ENCODE data around the gene DCC.

Gene DCC

DNA sequence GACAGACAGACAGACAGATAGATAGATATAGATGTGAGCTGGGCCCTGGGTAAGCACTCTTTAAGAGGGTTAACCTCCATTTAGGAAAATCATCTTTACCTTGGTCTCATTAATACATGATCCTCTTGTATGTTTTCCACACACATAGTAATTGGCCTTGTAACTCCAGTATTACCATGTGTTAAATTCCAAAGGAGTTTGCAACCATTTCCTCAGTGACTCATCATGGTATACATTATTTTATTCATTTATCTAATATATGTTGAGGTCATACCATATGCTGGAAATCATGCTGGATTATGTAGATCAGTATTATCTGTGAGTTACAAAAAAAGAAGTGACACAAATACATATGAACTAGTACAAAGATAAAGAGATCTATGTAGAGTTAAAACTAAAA is 504.3 kb downstream of the DCC start:
- no peak for DNase-seq

DNA sequence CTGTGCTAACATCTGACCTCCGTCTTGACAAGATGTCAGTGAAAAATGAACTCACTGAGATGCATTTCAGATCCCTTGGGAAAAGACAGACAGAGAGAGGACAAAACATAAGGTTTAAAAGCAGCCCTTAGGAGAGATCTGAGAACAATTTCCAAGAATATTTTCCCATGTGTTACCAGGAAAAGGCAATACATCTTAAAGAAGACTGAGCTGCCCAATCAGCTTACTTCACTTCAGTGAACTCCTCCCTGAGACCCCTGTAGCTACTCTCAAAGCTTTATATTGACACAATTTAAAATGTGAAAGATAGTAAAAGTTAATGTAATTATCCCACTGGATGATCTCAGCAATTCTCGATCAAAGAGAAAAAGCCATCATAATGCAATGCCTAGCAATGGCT is 505.0 kb downstream of the DCC start:
- no peak for DNase-seq

GRCh38 chr18:52850031-52850560 is 510.1 kb downstream of the DCC start:
- no peak for DNase-seq

- no peak for DNase-seq
Observed at GRCh38 chr18:52861558-52861957, 521.6 kb downstream of the DCC start.

DNA sequence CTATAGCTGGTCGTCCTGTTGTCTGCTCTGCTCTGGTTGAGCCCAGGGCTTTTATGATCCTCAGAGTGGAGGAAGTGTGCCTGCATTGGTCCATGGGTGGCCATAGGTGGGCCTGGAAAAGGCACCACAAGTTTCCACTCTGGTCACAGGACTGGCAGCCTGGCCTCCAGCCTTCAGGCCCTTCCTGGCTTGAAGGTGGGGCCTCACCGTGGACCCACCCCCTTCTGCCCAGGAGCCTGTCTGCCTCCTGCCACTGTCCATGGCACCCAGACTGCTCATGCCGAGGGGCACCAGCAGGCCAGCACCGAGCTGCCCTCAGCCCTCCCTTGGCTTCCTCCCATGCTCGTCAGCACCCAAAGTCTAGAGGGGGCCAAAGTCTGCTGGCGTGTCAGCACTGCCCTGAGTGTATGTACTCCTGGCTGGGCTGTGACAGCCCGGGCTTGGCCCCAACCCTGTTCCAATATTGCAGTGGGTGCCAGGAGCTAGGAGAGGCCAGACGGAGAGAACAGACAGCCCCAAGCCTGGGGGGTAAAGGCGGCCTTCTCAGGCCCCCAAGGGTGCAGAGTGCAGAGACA is 529.4 kb downstream of the DCC start:
- DNase-seq, result no peak

GRCh38 chr18:52869942-52870907 is 530.2 kb downstream of the DCC start:
- DNase-seq, result no peak

- no peak for DNase-seq
Observed at GRCh38 chr18:52874774-52875173, 534.8 kb downstream of the DCC start.

- DNase-seq, result no peak
Observed at GRCh38 chr18:52875725-52876124, 535.7 kb downstream of the DCC start.

- DNase-seq, result no peak
Observed at GRCh38 chr18:52888014-52888413, 548.0 kb downstream of the DCC start.

DNA sequence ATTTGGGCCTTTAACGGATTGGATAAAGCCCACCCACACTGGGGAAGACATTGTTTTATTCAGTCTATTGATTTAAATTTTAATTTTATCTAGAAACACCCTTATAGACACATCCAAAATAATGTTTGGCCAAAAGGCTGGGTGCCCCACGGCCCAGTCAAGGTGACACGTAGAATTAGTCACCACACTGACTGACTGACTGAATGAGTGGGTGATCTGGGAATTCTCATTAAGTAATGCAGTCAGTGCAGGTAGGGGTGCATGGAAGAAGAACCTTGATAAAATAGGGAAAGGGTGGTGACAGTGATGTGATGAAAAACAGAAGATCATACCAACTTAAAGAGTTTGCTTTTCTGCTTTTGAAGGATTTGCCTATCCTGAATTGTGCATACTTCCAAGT is 554.8 kb downstream of the DCC start:
- no peak for DNase-seq

- DNase-seq, result no peak
Observed at GRCh38 chr18:52897611-52898484, 557.9 kb downstream of the DCC start.

DNA sequence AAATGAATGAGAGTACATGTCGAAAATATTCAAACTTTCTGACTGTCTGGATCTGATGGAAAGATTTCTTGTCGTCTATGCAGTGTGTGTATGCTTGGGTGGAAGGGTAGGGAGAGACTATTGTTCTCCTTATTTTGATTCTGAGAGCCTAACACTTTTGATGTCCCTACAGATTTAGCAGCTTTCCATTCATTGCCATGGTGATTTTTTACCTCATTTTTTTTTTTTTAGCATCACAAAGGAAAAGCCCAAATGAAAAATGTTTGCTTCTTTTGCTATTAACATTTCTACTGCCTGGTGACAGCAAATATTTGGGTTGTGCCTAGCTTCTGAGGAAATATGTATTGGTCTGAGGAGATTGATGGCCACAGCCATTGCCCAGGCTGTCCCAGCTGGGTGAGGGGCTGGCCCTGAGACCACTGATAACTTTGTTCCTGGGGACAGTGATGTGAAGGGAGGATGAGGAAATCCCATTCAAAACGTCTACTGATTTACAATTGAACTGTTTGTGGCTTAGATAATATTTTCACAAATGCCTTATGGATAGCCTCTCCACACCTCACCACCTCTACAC is 558.6 kb downstream of the DCC start:
- DNase-seq, result no peak

DNA sequence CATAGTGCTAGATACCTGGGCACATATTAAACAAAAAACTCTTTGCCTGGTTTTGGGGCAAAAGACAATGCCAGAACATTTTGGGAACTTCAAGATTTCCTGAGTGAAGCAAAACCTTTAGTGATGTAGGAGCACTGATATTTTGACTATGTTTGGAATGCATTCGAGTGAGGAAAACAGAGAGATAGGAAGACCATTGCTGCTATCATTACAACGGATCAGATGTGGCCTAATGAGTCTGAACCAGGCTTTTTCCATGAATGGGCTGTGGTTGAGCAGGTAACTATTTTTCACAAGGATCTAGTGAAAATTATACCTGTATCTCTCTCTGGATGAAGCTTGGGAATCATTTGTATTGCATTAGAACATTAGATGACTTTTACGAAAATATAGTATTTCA is 562.2 kb downstream of the DCC start:
- DNase-seq, result no peak

GRCh38 chr18:52903857-52904256 is 563.9 kb downstream of the DCC start:
- no peak for DNase-seq

DNA sequence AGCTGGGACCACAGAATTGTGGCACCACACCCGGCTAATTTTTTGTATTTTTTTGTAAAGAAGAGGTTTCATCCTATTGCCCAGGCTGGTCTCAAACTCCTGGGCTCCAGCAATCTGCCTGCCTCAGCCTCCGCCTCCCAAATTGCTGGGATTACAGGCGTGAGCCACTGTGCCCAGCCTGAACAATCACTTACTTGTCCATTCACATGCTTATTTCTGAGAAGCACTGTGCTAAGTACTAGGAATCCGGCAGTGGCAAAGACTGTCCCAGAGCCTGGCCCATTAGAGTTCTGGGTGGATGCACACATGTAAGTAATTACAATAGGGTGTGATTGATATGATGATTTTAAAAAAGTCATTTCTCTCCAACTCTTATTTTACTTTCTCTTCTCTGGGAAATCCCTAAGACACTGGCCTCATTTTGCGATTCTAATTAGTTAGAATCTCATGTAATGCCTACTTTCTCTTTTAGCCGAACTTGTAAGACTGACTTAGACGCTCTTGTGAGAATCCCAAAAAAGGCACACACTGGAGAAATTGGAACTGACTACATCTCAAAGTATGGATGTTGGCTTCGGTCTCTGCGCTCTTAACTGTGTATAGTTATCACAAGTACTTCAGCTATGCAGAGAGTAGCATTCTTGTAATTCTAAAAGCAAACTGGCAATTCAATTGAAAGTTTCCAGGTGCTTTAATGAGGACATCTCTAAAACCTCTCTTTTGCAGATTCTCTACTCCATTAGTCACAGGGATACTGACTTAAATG is 567.7 kb downstream of the DCC start:
- DNase-seq, result no peak

- DNase-seq, result no peak
Observed at GRCh38 chr18:52914148-52914547, 574.2 kb downstream of the DCC start.

DNA sequence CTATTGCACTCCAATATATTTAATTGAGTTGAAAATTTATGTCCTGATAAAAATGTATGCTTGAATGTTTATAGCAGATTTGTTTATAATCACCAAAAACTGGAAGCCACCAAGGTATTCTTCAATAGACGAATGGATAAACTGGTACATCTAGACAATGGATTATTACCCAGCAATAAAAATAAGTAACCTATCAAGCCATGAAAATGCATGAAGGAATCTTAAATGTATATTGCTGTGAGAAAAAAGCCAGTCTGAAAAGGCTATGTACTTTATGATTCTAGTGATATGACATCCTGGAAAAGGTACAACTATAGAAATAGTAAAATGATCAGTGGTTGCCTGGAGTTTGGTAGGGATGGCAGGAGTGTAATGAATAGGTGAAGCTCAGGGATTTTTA is 580.7 kb downstream of the DCC start:
- DNase-seq, result no peak

DNA sequence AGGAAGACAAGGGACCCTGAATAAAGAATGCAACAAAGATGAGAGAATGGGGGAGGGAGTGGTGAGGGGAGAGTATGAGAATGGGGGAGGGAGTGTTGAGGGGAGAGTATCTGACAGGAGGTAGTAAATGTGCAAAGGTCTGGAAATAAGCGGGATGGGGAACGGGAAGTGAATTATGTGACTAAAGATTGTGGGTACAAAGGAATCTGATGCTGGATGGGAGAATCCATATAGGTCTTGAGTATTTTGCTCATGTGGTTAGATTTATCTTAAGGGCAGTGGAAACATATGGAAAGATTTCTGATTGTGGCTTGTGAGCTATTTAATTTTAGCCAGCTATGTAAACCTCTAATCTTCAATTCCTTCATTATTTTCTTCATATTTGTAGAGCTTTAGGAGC is 593.4 kb downstream of the DCC start:
- no peak for DNase-seq

- DNase-seq, result no peak
Observed at GRCh38 chr18:52936931-52937330, 596.9 kb downstream of the DCC start.

DNA sequence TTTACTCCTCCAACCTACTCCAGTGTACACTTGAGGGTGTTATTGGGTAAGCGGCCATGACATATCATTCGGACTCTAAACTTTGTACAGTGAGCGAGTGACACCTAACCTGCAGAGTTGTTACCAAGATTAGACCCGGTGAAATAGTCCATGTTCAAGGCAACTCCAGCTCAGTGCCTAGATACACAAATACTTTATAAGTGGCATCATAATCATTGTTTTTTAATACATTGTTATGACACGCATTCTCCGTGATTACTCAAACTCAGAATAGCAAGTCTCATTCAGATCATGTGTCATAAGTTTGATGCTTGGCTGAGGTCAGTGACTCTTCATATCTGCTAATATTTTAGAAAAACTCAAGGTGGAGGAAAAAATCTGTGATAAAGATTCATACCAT is 597.8 kb downstream of the DCC start:
- no peak for DNase-seq

DNA sequence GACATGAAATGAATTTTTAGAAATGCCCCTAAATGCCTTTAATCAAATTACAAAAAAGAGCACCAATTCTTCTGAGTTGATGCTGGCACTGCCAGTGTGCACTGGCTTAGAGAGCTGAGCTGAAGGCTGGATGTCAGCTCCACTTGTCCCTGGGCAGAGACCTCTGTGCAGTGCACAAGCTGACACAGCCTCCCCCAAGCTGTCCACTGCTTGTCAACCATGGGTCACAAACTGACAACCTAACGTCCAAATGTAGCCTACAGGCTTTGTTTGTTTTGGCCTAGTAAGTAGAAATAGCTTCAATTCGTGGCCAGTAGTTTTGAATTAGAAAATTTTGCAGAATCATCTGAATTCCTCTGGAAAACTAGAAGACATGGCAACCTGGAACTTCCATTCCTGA is 605.6 kb downstream of the DCC start:
- no peak for DNase-seq

GRCh38 chr18:52948868-52949444 is 609.0 kb downstream of the DCC start:
- DNase-seq, result no peak
